SU-DHL-6 (cell line): Measurements from ENCODE around the gene TEAD3.

Source experiments
- EZH2phosphoT487 ChIP-seq: fragments of 200-600 bp; sonication (generic), shearing (Covaris generic); conservative IDR thresholded peaks from 2 replicates; pipeline ENCODE4 v1.6.1; 2018; ENCODE audit warnings: mild to moderate bottlenecking, antibody characterized with exemption, low read length, moderate library complexity, mixed read lengths
- TF ChIP-seq, protein P1 (sequence below): fragments of 200-600 bp; sonication (generic); IDR thresholded peaks from one replicate; pipeline ENCODE4 v1.5.1; 2017; ENCODE audit warnings: antibody characterized with exemption, mild to moderate bottlenecking, low read length, moderate library complexity; ENCODE audit not compliant: insufficient read depth, poor library complexity, severe bottlenecking

DNA sequence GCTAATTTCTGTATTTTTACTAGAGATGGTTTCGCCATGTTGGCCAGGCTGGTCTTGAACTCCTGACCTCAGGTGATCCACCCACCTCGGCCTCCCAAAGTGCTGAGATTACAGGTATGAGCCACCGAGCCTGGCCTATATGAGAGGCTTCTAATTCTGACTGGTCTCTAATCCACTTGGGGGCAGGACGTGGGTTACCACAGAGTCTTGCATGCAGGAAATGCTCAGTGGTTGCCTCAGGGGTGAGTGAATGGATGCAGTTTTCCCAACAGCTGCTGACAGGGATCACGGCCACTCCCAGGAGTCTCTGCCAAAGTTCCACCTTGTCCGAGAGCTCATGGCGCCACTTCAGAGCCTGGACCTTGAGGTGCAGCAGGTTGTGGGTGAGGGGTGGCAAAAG lies 51.2 kb downstream of the TEAD3 start:
- TF ChIP-seq EZH2phosphoT487, result no peak
- TF ChIP-seq, protein P1, sequence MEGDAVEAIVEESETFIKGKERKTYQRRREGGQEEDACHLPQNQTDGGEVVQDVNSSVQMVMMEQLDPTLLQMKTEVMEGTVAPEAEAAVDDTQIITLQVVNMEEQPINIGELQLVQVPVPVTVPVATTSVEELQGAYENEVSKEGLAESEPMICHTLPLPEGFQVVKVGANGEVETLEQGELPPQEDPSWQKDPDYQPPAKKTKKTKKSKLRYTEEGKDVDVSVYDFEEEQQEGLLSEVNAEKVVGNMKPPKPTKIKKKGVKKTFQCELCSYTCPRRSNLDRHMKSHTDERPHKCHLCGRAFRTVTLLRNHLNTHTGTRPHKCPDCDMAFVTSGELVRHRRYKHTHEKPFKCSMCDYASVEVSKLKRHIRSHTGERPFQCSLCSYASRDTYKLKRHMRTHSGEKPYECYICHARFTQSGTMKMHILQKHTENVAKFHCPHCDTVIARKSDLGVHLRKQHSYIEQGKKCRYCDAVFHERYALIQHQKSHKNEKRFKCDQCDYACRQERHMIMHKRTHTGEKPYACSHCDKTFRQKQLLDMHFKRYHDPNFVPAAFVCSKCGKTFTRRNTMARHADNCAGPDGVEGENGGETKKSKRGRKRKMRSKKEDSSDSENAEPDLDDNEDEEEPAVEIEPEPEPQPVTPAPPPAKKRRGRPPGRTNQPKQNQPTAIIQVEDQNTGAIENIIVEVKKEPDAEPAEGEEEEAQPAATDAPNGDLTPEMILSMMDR, result no peak
